ENCODE data around the gene TTC34.

Gene TTC34

DNA sequence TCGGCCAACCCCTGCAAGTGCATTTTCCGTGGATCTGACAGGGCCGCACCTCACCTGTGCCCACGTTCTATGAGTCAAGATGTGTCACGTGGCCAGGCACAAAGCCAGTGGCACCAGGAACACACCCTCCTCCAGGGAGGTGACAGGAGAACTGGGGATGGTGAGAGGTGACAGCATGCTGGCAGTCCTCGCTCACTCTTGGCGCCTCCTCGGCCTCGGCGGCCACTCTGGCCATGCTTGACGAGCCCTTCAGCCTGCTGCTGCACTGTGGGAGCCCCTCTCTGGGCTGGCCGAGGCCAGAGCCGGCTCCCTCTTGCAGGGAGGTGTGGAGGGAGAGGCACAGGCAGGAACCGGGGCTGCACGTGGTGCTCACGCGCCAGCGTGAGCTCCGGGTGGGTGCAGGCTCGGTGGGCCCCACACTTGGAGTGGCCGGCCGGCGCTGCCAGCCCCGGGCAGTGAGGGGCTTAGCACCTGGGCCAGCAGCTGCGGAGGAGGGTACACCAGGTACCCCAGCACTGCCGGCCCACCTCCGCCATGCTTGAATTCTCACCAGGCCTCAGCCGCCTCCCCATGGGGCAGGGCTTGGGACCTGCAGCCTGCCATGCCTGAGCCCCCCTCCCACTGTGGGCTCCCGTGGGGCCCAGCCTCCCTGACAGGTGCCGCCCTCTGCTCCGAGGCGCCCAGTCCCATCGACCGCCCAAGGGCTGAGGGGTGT, 11.6 kb upstream of the TTC34 start:
- TF ChIP-seq, protein P1, sequence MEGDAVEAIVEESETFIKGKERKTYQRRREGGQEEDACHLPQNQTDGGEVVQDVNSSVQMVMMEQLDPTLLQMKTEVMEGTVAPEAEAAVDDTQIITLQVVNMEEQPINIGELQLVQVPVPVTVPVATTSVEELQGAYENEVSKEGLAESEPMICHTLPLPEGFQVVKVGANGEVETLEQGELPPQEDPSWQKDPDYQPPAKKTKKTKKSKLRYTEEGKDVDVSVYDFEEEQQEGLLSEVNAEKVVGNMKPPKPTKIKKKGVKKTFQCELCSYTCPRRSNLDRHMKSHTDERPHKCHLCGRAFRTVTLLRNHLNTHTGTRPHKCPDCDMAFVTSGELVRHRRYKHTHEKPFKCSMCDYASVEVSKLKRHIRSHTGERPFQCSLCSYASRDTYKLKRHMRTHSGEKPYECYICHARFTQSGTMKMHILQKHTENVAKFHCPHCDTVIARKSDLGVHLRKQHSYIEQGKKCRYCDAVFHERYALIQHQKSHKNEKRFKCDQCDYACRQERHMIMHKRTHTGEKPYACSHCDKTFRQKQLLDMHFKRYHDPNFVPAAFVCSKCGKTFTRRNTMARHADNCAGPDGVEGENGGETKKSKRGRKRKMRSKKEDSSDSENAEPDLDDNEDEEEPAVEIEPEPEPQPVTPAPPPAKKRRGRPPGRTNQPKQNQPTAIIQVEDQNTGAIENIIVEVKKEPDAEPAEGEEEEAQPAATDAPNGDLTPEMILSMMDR (IDR thresholded peaks at IDR 0.05; ENCODE audit: low read depth, low read length) = no peak
- in situ Hi-C loops (cut with HindIII; ENCODE audit: low sequenced_read_pairs) = no loop called here
- no peak for DNase-seq (ENCODE audit: low read depth, low spot score)
- no peak overlapping the region for H3K4me3 ChIP-seq (ENCODE audit: low read depth, low read length)

DNA sequence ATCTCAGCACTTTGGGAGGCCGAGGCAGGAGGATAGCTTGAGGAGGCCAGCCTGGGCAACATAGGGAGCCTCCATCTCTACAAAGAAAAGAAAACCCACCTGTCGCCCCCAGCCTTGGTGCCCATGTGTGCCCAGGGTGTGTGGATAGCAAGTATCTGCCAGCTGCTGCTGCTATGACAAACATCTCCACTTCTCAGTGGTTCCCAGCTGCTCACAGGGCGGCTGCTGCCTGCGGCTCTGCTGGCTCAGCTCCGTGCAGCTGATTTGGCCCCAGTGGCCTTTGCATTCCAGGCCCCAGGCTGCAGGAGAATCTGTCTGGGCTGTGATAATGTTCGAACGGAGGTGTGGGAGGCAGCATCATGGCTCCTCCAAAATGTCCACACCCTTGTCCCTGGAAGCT, 10.6 kb upstream of the TTC34 start:
- TF ChIP-seq, protein P1 (IDR thresholded peaks at IDR 0.05; ENCODE audit: low read depth, low read length) = no peak
- no peak for DNase-seq (ENCODE audit: low read depth, low spot score)
- in situ Hi-C loops (cut with HindIII; ENCODE audit: low sequenced_read_pairs) = no loop called here
- no peak overlapping the region for H3K4me3 ChIP-seq (ENCODE audit: low read depth, low read length)

DNA sequence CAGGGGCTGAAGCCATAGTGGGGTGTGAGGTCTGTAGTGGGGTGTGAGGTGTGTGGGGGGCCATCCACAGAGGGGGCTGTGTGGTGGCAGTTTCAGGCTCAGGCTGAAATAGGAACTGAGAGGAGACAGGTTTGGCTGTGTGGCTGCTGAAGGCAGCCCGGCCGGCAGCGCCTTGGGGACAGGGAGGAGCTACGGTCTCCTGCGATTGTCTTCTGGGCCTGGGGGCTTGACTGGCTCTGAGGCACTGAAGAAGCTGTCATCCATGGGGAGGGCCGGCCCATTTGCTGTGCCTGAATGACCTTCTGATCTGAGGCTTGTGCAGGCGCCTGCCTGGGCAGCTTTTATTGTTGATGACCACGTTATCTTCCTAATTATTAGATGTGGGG, 10.0 kb upstream of the TTC34 start:
- no peak for DNase-seq (ENCODE audit: low read depth, low spot score)
- H3K4me3 ChIP-seq (ENCODE audit: low read depth, low read length) = no peak overlapping the region
- TF ChIP-seq, protein P1 (IDR thresholded peaks at IDR 0.05; ENCODE audit: low read depth, low read length) = no peak
- in situ Hi-C loops (cut with HindIII; ENCODE audit: low sequenced_read_pairs) = no loop called here

DNA sequence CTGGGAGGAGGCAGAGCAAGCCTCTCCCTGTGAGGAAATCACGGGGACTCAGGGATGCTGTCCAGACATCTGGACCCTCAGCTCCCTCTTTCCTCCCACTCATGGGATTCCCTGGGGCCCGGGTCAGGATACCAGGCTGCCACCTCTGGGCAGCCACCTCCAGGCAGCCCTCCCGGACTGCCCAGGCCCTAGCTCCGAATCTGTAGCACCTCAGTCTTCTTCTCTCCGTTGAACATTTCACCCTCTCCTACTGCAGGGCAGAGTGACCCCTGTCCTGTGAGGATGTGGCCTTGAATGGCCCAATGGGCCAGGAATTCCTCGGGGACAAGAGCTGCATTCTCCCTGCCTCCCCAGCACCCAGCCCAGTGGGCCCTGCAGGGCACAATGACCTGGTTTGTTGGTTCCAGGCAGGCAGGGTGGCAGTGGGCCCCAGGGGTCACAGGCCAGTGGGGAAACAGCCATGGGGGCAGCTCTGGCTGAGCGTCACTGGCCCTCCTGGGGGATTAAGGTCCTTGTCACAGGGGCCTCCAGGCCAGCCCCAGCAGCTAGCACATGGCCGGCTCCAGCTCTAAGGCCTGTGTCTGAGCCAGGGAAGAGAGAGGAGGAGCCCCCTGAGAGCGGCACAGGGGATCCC, 9.5 kb upstream of the TTC34 start:
- no peak for DNase-seq (ENCODE audit: low read depth, low spot score)
- in situ Hi-C loops (cut with HindIII; ENCODE audit: low sequenced_read_pairs) = no loop called here
- no peak overlapping the region for H3K4me3 ChIP-seq (ENCODE audit: low read depth, low read length)
- TF ChIP-seq, protein P1 (IDR thresholded peaks at IDR 0.05; ENCODE audit: low read depth, low read length) = no peak

DNA sequence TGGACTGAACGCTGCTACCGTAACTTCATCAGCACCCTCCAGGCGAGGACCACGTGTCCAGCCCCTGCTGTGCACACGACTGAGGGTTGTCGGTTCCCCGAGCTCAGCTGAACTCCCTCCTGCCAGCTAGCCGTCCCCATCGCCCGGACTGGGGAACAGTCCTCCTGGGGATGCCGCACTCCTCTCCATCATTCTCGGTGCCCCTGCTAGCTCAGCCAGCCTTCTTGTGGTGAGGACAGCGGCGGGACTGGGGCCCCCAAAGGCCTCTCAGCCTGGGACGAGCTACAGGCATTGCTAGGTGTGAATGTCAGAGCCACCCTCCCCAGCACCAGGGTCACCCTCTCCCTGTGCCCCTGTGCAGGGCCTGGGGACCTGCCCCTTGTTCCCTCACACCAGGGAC, 8.8 kb upstream of the TTC34 start:
- no peak for DNase-seq (ENCODE audit: low read depth, low spot score)
- TF ChIP-seq, protein P1 (IDR thresholded peaks at IDR 0.05; ENCODE audit: low read depth, low read length) = no peak
- in situ Hi-C loops (cut with HindIII; ENCODE audit: low sequenced_read_pairs) = no loop called here
- H3K4me3 ChIP-seq (ENCODE audit: low read depth, low read length) = no peak overlapping the region

DNA sequence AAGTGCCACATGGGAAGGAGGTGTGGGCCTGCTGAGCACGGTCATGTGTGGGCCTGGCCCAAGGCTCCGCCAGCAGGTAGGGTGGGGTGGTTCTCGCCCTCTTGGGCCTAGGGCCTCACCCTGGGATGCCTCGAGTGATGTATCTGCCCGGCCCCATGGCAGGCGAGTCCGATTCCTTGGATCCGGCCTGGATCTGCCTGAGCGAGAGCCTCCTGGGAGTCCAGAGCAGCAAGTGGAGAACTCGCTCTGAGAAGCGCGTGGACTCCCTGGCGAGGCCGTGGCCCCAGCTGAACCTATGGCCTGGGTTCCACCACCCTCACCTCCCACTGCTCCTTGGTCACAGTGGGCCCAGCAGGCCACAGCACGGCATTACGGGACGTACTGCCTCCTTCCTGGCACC, 8.2 kb upstream of the TTC34 start:
- no peak overlapping the region for H3K4me3 ChIP-seq (ENCODE audit: low read depth, low read length)
- TF ChIP-seq, protein P1 (IDR thresholded peaks at IDR 0.05; ENCODE audit: low read depth, low read length) = no peak
- no peak for DNase-seq (ENCODE audit: low read depth, low spot score)
- in situ Hi-C loops (cut with HindIII; ENCODE audit: low sequenced_read_pairs) = no loop called here
